Suppressor macrophage treated with lipopolysaccharide for 1 hour (primary cell): ENCODE results near the gene UQCRC1.
A peak's percentile ranks its signal among the peaks of the same experiment; 100 is the strongest.

Experiments
- DNase-seq, 3 donors: peaks; one replicate each; pipeline ENCODE4 v3.0.0-alpha.2; 2020 to 2022

Gene UQCRC1

GRCh38 chr3:48569808-48570450, 39.5 kb downstream of the UQCRC1 start:
- no peak for DNase-seq

- no peak for DNase-seq
Observed at GRCh38 chr3:48569400-48569799, 40.0 kb downstream of the UQCRC1 start.

- DNase-seq, result no peak
Observed at GRCh38 chr3:48568476-48568875, 41.0 kb downstream of the UQCRC1 start.

- no peak for DNase-seq
Observed at GRCh38 chr3:48567500-48567899, 41.9 kb downstream of the UQCRC1 start.

- DNase-seq, result no peak
Observed at GRCh38 chr3:48567090-48567489, 42.4 kb downstream of the UQCRC1 start.

GRCh38 chr3:48566401-48566760, 43.1 kb downstream of the UQCRC1 start:
- no peak for DNase-seq

- DNase-seq, result peak; percentile 60 to 76 (median 73)
Observed at GRCh38 chr3:48565591-48566400, 43.6 kb downstream of the UQCRC1 start.

- no peak for DNase-seq
Observed at GRCh38 chr3:48565186-48565585, 44.3 kb downstream of the UQCRC1 start.

GRCh38 chr3:48564667-48565066, 44.8 kb downstream of the UQCRC1 start:
- DNase-seq, result no peak

- DNase-seq, result peak; percentile 94 to 95 (median 95)
Observed at GRCh38 chr3:48564022-48564421, 45.4 kb downstream of the UQCRC1 start.

GRCh38 chr3:48563382-48563918, 46.0 kb downstream of the UQCRC1 start, which contains the start of gene UCN2:
TSS of gene UCN2 (minus strand) at chr3:48563781. CDS start at chr3:48563124, 657 bp downstream.
- no peak for DNase-seq

GRCh38 chr3:48562367-48563095, 46.9 kb downstream of the UQCRC1 start:
- no peak for DNase-seq

- peak; percentile 68 to 83 (median 71) for DNase-seq
Observed at GRCh38 chr3:48561045-48561736, 48.3 kb downstream of the UQCRC1 start.

- peak in 2 of 3 donors; percentile 15 to 35 for DNase-seq
Observed at GRCh38 chr3:48560648-48561018, 48.8 kb downstream of the UQCRC1 start.

GRCh38 chr3:48558493-48559134, 50.8 kb downstream of the UQCRC1 start:
- peak; percentile 87 to 91 (median 88) for DNase-seq

- DNase-seq, result peak; percentile 98 to 99 (median 99)
Observed at GRCh38 chr3:48556796-48557626, 52.4 kb downstream of the UQCRC1 start, which contains the start of gene PFKFB4. TSS of gene PFKFB4 (minus strand) at chr3:48556803. CDS start at chr3:48556777, 26 bp downstream.

GRCh38 chr3:48555949-48556795, 53.3 kb downstream of the UQCRC1 start:
- DNase-seq, result no peak

GRCh38 chr3:48555231-48555948, 54.1 kb downstream of the UQCRC1 start:
- DNase-seq, result no peak
